Left lobe of liver (tissue), 2 donors: ENCODE results near the gene ALG8. TPM values are rescaled to one million over a fixed set of nuclear protein-coding genes. Genes with fewer than 3 reads are reported as not detected.
A peak's percentile ranks its signal among the peaks of the same experiment; 100 is the strongest.
"Not testable (repeated sequence)": the region's sequence is repeated elsewhere in the genome, so short reads cannot be mapped to it uniquely, and the experiment has no call there.

Source experiments
- ATAC-seq: fragments of 200-7000 bp; cut with Tn5 transposase; one replicate; pipeline ENCODE4 v1.9.1; 2020; ENCODE audit warnings: mild to moderate bottlenecking, moderate library complexity
- DNase-seq: peaks from one replicate; pipeline ENCODE4 v3.0.0-alpha.2; 2020; ENCODE audit warnings: low spot score
- total RNA-seq: library from RNA; stranded (reverse); gene quantifications from one replicate; pipeline ENCODE4 v1.2.1, GENCODE V29; 2021
- donor health status: DM: no; HTN: no; CAD: no; lungs with moderate emphysema.
- donor health status: DM: no; HTN: yes; CAD: no.

Gene ALG8
- total RNA-seq, result 29.6 TPM

DNA sequence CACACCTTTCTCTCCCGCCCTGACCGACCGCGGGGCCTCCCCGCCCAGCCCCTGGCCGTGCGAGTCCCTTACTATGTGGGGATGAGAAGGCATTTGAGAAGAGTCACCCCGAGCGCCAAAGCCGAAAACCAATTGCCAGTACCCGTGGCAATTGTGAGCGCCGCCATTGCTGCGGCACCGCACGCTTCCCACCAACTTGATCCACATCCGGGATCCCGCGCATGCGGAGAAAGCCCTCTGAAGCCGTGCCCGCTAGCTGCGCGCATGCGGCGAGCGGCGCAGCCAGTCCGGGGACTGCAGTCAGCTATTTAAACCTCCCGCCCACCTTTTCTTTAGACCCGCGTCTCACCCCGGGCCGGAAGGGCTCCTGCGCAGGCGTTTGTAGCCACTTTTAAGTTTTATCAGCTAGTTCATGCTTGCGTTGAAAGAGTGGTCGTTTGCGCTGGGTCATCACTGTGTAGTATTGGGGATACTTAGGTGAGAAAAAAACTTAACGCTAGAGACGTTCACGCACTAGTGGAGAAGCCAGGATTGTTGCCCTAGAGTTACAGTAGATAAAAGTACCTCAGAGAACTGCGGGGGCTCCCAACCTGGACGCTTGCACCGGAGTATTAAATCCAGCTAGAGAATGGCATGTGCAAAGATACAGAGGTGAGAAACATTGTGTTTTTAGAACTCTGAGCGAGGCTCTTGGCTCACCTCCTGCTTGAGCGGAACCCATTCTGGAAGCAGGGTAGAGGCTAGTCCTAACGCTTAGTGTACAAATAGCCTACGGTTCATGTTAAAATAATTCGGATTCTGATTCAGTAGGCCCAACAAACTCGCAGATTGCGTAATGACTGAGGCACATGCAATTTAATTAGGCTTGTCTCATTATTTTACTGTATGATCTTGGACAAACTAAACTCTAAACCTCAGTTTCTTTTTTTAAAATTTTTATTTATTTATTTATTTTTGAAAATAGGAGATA, at the start of gene ALG8:
Gene ALG8 (minus strand): TSS at position 205 of the 970 bp plus-strand sequence. CDS start 38 bp downstream, at position 167.
- peak; percentile 97 for DNase-seq
- peak; percentile 97 for ATAC-seq

DNA sequence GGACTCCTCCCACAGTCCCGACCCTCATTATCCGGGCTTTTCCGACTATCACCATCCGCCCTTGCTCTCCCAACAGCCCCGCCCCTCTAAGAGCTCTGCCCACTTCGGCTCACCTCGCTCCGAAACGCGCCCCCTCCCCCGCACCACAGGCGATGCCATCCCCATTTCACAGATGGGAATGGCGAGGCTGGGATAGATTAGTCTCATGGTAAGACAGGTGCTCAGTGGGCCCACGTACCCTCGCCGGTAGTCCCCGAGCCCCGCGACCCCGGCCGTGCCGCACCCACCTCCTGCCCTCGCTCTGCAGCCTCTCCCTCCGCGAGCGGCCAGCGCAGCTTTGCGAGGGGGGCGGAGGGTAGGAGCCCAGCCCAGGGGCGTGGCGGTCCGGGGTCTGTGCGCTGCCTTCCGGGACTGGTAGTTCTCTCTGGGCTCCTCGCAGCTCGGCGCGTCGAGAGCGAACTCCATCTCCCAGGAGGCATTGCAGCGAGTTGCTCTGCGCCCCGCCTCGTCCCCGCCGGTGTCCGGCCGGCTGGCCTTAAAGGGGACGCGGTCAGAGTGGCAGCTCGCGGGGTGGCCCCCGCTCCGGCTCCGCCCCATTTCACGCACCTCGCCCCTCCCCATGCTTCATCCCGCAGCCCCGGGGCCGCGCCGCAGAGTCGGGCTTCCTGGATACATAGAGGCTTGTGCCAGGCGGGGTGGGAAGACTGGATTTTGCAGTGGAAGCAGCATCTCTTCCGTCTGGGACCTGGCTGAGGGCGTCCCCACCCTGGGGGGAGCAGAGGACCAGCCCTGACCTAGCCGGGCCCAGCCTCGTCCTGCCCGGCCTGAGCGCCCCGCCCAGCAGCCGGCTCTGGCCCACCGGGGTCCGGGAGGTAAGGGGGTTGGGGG, 49.1 kb upstream of the ALG8 start, which contains the start of the genes KCTD21 and USP35:
Gene KCTD21 (minus strand): TSS at position 341 of the 888 bp plus-strand sequence. CDS start 14,072 bp downstream, outside the sequence.
Gene USP35 (plus strand): TSS at position 634 of the 888 bp plus-strand sequence. CDS start 7,327 bp downstream, outside the sequence.
- ATAC-seq (peak; percentile 86), DNase-seq (peak; percentile 98)

GRCh38 chr11:78187366-78188285, 48.2 kb upstream of the ALG8 start:
- DNase-seq (no peak), ATAC-seq (peak; percentile 38)

DNA sequence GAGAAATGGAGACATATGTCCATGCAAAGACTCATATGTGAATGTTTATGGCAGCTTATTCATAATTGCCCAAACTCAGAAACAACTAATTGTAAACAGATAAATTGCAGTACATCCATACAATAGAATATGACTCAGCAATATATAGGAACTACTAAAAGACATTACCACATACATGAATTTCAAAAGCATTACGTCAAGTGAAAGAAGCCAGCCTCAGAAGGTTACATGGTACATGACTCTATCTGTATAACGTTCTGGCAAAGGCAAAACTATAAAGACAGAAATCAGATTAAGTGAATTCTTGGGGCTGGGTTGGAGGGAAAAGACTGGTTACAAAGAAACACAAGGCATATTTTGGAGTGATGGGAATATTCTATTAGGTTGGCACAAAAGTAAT, 41.8 kb upstream of the ALG8 start:
- ATAC-seq, result no peak
- no peak for DNase-seq

DNA sequence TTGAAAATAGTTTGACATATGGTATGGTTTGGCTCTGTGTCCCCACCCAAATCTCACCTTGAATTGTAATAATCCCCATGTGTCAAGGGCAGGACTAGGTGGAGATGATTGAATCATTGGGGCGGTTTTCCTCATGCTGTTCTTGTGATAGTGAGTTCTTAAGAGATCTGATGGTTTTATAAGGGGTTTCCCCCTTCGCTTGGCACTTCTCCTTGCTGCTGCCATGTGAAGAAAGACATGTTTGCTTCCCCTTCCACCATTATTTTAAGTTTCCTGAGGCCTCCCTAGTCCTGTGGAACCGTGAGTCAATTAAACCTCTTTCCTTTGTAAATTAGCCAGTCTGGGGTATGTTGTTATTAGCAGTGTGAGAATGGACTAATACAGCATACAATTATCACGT, 41.3 kb upstream of the ALG8 start:
- DNase-seq, result no peak
- ATAC-seq, result no peak

DNA sequence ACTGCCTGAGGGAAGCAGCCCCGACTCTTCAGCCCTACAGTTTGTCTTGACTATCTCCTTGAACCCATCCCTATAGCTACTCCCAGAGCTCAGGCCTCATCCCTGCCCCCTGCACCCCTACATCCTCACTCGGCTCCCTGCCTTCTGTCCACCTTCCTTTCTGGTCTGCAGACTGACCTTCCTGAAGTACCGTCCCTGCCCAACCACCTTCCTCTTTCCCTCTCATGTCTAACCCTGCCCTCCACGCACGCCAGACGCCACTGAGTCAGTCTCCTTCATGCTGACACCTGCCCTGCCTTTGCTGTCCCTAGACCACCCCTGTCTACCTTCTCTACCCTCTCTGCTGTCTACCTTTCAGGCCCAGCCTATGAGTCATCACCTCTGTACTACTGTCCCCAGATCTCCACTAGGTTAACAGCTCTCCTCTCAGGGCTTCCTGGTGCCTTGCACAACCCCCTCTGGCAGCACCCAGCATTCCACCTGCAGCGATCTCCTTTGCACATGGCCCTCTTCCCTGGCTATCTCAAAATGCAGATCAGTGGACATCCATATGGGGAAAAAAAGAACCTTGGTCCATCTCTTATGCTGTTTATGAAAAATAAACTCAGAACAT, 40.1 kb upstream of the ALG8 start:
- DNase-seq, result peak; percentile 70

GRCh38 chr11:78177216-78177615, 37.8 kb upstream of the ALG8 start:
- DNase-seq, result no peak

More for the DNA sequence above, 40.1 kb upstream of the ALG8 start:
- peak; percentile 95 for ATAC-seq

GRCh38 chr11:78176605-78177141, 37.2 kb upstream of the ALG8 start:
- DNase-seq (no peak), ATAC-seq (no peak)

More at GRCh38 chr11:78177216-78177615, 37.8 kb upstream of the ALG8 start:
- ATAC-seq, result no peak

DNA sequence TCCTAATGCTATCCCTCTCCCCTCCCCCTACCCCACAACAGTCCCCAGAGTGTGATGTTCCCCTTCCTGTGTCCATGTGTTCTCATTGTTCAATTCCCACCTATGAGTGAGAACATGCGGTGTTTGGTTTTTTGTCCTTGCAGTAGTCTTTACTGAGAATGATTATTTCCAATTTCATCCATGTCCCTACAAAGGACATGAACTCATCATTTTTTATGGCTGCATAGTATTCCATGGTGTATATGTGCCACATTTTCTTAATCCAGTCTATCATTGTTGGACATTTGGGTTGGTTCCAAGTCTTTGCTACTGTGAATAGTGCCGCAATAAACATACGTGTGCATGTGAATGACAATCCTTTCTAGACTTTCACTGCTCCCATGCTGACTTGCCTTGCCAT, 36.4 kb upstream of the ALG8 start:
- not testable (repeated sequence) for DNase-seq, ATAC-seq

DNA sequence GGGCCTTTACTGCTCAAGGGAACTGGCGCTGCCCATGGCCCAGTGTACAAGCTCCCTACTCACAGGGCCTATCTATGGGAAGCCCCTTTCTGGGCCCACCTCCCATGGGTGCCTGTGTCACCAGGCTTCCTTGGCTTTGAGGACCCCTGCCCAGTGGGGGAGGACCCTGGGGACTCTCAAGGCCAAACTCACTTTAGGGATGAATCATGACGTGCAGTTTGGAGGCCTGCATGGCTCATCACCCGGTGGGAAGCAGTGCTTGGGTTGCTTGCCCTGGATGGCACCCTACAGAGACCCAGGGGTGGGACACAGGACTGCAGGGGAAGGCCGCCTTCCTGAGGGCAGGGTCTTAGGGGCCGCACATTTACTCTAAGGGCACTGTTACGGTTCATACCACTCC, 32.5 kb upstream of the ALG8 start:
- ATAC-seq (no peak), DNase-seq (no peak)

DNA sequence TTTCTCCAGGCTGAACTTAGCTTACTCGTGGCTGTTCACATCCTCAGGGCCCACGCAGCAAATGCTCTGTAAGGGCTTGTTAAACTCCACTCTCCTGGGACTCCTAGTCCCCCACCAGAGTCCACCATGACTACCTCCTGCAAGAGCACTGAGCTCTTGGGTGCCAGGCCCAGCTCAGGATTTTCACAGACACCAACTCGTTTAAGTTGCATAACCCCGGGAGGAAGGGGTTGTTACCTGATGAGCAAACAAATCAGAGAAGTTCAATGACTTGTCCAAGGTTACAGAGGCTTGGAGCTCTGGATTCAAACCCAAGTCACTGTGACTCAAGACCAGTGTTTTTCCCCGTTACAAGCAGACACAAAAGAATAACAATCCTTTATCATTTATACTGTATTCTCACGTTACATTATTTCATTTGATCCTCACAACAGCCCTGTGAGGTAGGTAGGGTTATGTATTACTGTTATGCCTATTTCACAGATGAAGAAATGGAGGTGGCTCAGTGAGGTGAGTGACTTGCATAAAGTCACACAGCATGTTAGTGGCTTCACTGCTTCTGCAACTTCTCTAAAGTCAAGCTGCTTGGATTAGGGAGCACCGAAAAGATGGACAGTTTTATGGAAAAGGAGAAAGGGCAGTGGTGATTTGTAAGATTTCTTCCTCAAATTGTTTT, 31.6 kb upstream of the ALG8 start:
- DNase-seq (peak; percentile 80), ATAC-seq (peak; percentile 49)

GRCh38 chr11:78170413-78170812, 31.0 kb upstream of the ALG8 start:
- DNase-seq (no peak), ATAC-seq (peak; percentile 2)

DNA sequence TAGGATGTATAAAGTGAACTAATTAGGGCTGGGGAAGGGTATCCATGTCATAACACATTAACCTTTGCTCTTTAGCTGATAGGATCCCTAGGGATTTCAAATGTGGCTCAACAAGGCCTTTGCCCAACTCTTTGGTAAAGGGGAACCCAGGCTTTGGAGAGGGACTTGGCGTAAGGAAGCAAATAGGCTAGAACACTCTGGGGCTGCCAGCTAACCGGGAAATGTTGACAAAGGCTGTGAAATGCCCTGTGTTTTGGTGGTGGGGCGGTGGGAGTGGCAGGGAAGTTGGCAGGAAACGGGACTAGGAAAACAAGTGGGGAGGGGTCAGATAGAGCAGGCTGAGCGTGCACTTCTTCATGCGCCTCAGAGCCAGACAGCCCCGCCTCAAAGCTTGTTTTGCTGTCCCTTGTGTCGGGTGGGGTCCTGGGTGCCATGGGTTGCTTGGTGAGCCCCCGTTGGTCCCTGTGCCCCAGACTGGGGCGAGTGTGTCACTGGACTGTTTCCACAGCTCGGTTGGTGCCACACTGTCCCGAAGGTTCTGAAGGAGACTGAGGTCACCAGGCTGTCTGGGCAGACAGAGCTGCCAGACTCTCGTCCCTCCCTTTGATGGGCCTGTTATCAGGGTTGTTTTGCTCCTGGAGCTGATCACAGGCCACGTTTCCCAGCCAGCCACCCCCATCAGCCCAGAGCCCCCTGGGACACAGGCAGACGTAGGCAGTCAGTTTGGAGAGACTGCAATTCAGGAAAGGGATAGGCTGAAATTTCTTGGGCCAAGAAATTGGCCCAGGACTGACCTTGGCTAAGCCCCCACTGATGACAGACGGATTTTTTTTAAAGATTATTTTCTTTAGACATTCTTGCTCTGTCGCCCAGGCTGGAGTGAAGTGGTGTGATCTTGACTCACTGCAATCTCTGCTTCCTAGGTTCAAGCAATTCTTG, 29.4 kb upstream of the ALG8 start:
- DNase-seq (peak; percentile 95), ATAC-seq (peak; percentile 68)

GRCh38 chr11:78166855-78167469, 27.5 kb upstream of the ALG8 start:
- no peak for ATAC-seq

GRCh38 chr11:78164471-78164870, 25.0 kb upstream of the ALG8 start:
- no peak for DNase-seq
- ATAC-seq, result no peak

More at GRCh38 chr11:78166855-78167469, 27.5 kb upstream of the ALG8 start:
- no peak for DNase-seq

GRCh38 chr11:78163828-78164227, 24.4 kb upstream of the ALG8 start:
- ATAC-seq (peak; percentile 19), DNase-seq (peak; percentile 62)

GRCh38 chr11:78161962-78162371, 22.5 kb upstream of the ALG8 start:
- no peak for ATAC-seq

More at GRCh38 chr11:78161962-78162371, 22.5 kb upstream of the ALG8 start:
- DNase-seq, result no peak
